ENCODE measurements around the gene KLHL41. TPM values are rescaled to one million over a fixed set of nuclear protein-coding genes. Genes with fewer than 3 reads are reported as not detected.

KLHL41 gene
- total RNA-seq, 2 donors from 2014 or later = 1.3 TPM

Other genes with a start within 250 kb of the KLHL41 start
- under 1 TPM in 1 of 2 donors, not detected in 1; under 0.01 TPM for gene LRP2, start 147.2 kb upstream of the KLHL41 start, total RNA-seq
- gene BBS5, start 30.2 kb upstream of the KLHL41 start, total RNA-seq = 10 to 100 TPM in 1 of 2 donors, 1 to 10 TPM in 1; 8.2 to 16.3 TPM
- gene FASTKD1, start 64.2 kb downstream of the KLHL41 start, total RNA-seq = 10 to 100 TPM; 13.2 to 18.2 TPM
- 10 to 100 TPM; 22.3 to 25.1 TPM for gene PPIG, start 74.6 kb downstream of the KLHL41 start, total RNA-seq
- not detected for gene CFAP210, start 184.7 kb downstream of the KLHL41 start, total RNA-seq
- 1 to 10 TPM in 1 of 2 donors, under 1 TPM in 1; 0.66 to 6.7 TPM for gene PHOSPHO2, start 184.8 kb downstream of the KLHL41 start, total RNA-seq
- 1 to 10 TPM; 3.6 to 5.4 TPM for gene KLHL23, start 224.1 kb downstream of the KLHL41 start, total RNA-seq

All from body of pancreas (tissue), 2 donors.